Placental epithelial cell (primary cell): Measurements from ENCODE around the gene GLE1. TPM values are rescaled to one million over a fixed set of nuclear protein-coding genes. Genes with fewer than 3 reads are reported as not detected.

Experiments
- small RNA-seq: library from RNA; depleted of rRNA; stranded (forward); fragments of <200 nt; gene quantifications from one replicate; pipeline ENCODE3, GENCODE V24; 2012
- total RNA-seq: library from RNA; depleted of rRNA; stranded (reverse); fragments of >200 nt; gene quantifications from 2 replicates; pipeline ENCODE4 v1.2.3, GENCODE V29; 2012

Gene GLE1, protein sequence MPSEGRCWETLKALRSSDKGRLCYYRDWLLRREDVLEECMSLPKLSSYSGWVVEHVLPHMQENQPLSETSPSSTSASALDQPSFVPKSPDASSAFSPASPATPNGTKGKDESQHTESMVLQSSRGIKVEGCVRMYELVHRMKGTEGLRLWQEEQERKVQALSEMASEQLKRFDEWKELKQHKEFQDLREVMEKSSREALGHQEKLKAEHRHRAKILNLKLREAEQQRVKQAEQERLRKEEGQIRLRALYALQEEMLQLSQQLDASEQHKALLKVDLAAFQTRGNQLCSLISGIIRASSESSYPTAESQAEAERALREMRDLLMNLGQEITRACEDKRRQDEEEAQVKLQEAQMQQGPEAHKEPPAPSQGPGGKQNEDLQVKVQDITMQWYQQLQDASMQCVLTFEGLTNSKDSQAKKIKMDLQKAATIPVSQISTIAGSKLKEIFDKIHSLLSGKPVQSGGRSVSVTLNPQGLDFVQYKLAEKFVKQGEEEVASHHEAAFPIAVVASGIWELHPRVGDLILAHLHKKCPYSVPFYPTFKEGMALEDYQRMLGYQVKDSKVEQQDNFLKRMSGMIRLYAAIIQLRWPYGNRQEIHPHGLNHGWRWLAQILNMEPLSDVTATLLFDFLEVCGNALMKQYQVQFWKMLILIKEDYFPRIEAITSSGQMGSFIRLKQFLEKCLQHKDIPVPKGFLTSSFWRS
- 16.1 and 30.6 TPM in 2 replicates for total RNA-seq

GRCh38 chr9:128504485-128505413 lies at the start of gene GLE1:
TSS of gene GLE1 (plus strand) at chr9:128504719. CDS start at chr9:128504806, 87 bp downstream.

GRCh38 chr9:128455849-128456612 lies 48.5 kb upstream of the GLE1 start, which contains the start of gene ODF2:
TSS of gene ODF2 (plus strand) at chr9:128456006. CDS start at chr9:128456092, 86 bp downstream.

DNA sequence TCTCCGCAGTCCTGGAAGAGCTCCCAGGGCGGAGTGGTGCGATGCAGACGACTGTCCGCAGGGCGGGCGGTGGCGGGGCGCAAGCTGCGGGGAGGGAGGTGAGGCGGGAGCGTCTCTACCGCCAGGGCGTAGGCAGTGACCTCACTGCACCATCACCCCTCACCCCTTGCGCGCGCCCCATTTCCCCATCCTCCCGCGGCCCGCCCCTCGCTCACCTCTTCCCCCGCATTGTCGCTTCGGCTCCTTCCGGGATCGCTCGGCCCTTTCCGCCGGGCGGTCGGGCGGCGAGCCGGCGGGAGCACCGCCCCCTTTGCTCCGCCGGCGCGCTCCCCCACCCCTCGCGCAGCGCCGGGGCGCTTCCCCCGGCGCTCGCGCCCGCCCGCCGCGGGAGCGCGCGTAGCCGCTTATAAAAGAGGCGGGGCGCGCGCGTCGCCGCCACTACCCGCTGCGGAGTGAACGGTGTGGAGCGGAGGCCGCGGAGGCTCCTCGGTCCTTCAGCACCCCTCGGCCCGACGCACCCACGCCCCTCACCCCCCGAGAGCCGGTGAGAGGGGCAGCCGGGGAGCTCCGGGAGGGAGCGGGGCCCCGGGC lies 47.7 kb downstream of the GLE1 start, which contains the start of gene SPTAN1:
SPTAN1 (plus strand) TSS at position 435 of the 591 bp plus-strand sequence. CDS start 14,154 bp downstream, outside the sequence.

Small RNA genes lying within 50 kb of the gene (small RNA-seq; reads per million reads assigned to genes)
- not detected for gene RNU7-171P

Other genes starting within 250 kb of the GLE1 start
- gene GOLGA2, start 228.7 kb upstream of the GLE1 start, total RNA-seq: 107 and 123 TPM in 2 replicates
- gene SWI5, start 228.4 kb upstream of the GLE1 start, total RNA-seq: 23.5 and 38.1 TPM in 2 replicates
- 15.7 and 22.2 TPM in 2 replicates for gene TRUB2, start 182.3 kb upstream of the GLE1 start, total RNA-seq
- 38.7 and 44.8 TPM in 2 replicates for gene COQ4, start 181.9 kb upstream of the GLE1 start, total RNA-seq
- gene SLC27A4, start 164.2 kb upstream of the GLE1 start, total RNA-seq: 9.0 and 26.0 TPM in 2 replicates
- 22.0 and 41.8 TPM in 2 replicates for gene URM1, start 133.3 kb upstream of the GLE1 start, total RNA-seq
- 400 and 569 TPM in 2 replicates for gene CERCAM, start 83.9 kb upstream of the GLE1 start, total RNA-seq
- 27.7 and 41.2 TPM in 2 replicates for gene ODF2, start 48.7 kb upstream of the GLE1 start, total RNA-seq
- 309 and 444 TPM in 2 replicates for gene SPTAN1, start 47.9 kb downstream of the GLE1 start, total RNA-seq
- 48.3 and 59.6 TPM in 2 replicates for gene DYNC2I2, start 152.1 kb downstream of the GLE1 start, total RNA-seq
- gene SET, start 184.5 kb downstream of the GLE1 start, total RNA-seq: 273 and 299 TPM in 2 replicates
- gene PKN3, start 197.8 kb downstream of the GLE1 start, total RNA-seq: 1.8 and 2.0 TPM in 2 replicates
- gene ZDHHC12, start 219.4 kb downstream of the GLE1 start, total RNA-seq: 82.4 and 97.1 TPM in 2 replicates